Inferior parietal cortex (tissue), 1 donor: ENCODE measurements around the gene PGA5.

Source experiments
- DNase-seq: peaks from one replicate; pipeline ENCODE4 v3.0.0-alpha.2; 2016; ENCODE audit errors: extremely low spot score

The PGA5 gene

GRCh38 chr11:61267437-61267841, 26.5 kb downstream of the PGA5 start:
- no peak for DNase-seq

- no peak for DNase-seq
Observed at GRCh38 chr11:61268588-61269250, 27.7 kb downstream of the PGA5 start.

- no peak for DNase-seq
Observed at GRCh38 chr11:61270354-61271076, 29.5 kb downstream of the PGA5 start.

- DNase-seq: no peak
Observed at GRCh38 chr11:61272731-61273130, 31.8 kb downstream of the PGA5 start.

- DNase-seq: no peak
Observed at GRCh38 chr11:61273178-61274078, 32.5 kb downstream of the PGA5 start.

- DNase-seq: no peak
Observed at GRCh38 chr11:61274084-61274483, 33.1 kb downstream of the PGA5 start.

- no peak for DNase-seq
Observed at GRCh38 chr11:61275191-61275590, 34.2 kb downstream of the PGA5 start.

- no peak for DNase-seq
Observed at GRCh38 chr11:61277186-61278000, 36.4 kb downstream of the PGA5 start.

GRCh38 chr11:61278001-61278470, 37.1 kb downstream of the PGA5 start:
- no peak for DNase-seq

GRCh38 chr11:61279934-61280659, 39.1 kb downstream of the PGA5 start:
- peak; percentile 11 for DNase-seq

GRCh38 chr11:61280883-61281580, 40.1 kb downstream of the PGA5 start:
- no peak for DNase-seq

- DNase-seq: no peak
Observed at GRCh38 chr11:61281581-61282250, 40.7 kb downstream of the PGA5 start.

- no peak for DNase-seq
Observed at GRCh38 chr11:61283613-61284012, 42.6 kb downstream of the PGA5 start.

- DNase-seq: peak; percentile 19
Observed at GRCh38 chr11:61287338-61287977, 46.5 kb downstream of the PGA5 start.

- DNase-seq: no peak
Observed at GRCh38 chr11:61290905-61291690, 50.1 kb downstream of the PGA5 start.

- DNase-seq: no peak
Observed at GRCh38 chr11:61292356-61292755, 51.4 kb downstream of the PGA5 start.

GRCh38 chr11:61293867-61294716, 53.1 kb downstream of the PGA5 start:
- peak; percentile 20 for DNase-seq
